ENCODE data around the gene CSTPP1.
"Not testable (repeated sequence)": the region's sequence is repeated elsewhere in the genome, so short reads cannot be mapped to it uniquely, and the experiment has no call there.

CSTPP1 gene

DNA sequence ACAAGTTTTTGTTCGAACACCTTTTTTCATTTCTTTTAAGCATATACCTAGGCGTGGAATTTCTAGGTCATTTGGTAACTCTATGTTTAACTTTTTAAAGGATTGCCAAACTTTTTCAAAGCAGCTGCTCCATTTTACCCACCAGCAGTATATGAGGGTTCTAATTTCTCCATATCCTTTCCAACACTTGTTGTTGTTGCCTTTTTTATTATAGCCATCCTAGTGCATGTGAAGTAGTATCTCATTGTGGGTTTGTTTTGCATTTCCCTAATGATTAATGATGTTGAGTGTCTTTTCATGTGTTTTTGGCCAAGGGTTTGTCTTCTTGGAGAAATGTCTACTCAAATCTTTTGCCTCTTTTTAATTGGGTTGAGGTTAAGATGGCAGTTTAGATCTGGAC lies 24.5 kb downstream of the CSTPP1 start:
- no peak for DNase-seq

GRCh38 chr11:46961886-46962285 lies 25.3 kb downstream of the CSTPP1 start:
- not testable (repeated sequence) for DNase-seq

DNA sequence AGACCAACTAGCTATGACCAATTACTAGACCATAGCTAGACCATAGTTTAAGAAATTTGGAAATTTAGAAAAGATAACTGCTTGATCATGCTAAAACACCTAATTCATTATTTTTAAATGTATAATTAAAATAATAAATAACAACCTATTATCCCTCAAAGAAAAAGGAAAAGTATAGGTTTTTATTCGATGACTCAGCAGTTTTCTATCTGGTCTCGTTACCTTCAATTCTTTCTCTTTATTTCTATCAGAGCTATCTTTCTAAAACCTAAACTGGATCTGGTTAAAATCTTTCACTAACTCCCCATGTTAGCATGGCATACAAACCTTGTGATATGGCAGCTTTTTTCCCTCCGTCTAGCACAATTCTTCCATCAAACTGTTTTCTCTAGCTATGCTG lies 27.3 kb downstream of the CSTPP1 start:
- DNase-seq: no peak

DNA sequence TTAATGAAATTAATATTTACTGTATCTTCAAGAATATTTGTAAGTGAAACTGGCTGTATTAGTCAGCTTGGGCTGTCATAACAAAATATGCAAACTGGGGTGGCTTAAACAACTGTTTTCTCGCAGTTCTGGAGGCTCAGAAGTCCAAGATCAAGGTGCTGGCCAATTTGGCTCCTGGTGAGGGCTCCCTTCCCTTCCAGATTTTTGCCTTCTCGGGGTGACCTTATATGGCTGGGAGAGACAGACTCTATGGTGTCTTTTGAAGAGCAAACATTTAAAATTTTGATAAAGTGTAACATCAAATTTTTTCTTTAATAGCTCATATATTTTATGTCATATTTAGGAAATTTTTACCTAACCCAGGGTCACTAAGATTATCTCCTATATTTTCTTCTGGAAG lies 30.2 kb downstream of the CSTPP1 start:
- DNase-seq: no peak

DNA sequence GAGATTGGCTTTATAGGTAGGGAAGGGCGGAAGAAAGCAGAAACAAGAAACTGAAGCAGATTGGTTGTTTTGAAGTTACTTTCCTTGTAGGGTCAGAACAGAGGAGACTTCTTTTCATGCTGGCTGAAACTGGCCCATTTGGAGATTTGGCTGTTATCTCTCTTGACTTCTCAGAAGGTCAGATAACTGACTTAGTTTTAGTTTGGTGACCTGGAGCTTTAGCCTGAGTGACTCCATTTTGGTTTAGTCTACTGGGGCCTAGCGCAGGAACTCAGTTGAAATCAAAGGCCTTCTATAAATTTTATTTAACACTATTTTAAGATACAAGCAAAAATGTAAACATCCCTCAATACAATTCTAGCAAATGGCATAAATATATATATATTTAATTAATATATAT lies 31.4 kb downstream of the CSTPP1 start:
- no peak for DNase-seq

DNA sequence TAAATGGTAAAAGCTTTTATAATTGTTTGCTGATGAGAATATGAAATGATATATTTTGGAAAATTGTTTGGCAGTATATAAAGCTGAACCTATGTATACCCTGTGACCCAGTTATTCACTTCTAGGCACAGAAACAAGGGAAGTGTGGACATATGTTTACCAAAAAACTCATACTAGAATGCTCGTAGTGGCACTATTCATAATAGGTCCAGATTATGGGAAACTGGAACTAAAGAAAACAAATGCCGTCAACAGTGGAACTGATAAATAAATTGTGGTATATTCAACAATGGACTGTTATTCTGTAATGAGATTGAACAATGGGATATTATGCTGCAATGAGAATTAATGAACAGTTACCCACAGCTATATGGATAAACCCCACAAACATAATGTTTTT lies 32.8 kb downstream of the CSTPP1 start:
- no peak for DNase-seq

- DNase-seq: no peak
These were observed 34.5 kb downstream of the CSTPP1 start for GRCh38 chr11:46970913-46971625.

DNA sequence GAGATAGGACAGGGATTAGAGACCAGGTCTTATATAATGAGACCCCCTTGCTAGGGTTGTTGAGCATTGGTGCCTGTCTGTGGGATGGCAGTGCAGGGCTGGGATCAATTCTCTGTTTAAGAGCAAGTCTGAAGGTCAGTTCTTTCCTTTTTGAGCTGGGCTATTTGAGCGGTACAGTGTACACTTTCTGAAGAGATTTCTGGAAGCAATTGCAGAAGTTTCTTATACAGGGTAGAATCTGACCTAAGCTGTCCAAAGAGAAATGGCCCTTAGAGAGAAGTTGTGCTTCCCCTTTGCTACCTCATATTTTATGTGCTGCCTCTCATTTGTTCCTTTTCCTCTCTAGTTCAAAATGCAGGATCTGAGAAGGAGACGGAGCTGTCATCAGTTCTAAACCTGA lies 35.8 kb downstream of the CSTPP1 start:
- DNase-seq: no peak

DNA sequence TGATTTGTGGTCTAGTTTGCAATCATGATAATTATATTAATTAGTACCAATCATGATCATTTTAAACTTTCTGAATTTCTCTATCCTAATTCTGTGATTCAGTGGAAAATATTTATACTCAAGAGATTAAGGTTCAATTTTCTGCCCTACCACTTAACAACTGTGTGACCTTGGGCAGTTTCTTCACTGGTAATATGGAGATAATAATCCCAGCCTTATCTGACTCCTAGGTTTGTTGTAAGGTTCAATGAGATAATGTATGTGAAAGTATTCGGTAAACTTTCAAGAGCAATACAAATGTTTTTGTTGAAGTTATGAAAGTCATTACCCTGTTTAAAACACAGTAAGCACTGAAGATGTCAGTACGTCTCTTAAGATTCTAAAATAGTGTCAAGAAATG lies 36.3 kb downstream of the CSTPP1 start:
- DNase-seq: no peak

DNA sequence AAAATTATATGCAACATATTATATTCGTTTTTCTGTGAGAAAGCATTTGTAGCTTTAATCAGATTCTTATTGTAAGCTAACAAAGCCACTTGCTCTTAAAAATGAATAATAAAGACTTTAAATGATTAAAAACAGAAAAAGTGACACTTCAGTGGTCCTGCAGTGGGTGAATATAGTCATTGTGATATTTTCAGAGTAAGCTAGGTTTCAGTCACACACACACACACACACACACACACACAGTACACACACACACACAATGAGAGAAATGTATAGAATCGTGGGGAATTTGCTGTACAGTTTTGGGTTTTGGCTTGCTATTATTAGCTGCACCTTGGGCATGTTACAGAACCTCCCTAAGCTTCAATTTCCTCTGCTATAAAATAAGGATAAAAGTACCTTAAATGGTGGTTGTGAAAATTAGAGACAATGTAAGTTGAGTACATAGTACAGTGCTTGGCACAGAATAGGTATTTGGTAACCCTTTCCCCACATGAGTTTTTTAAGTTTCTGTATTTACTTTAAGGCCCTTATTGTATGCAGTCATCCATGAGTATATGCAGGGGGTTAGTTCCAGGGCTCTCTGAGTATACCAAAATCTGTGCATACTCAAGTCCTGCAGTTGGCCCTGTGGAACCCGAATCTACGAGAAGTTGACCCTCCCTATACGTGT lies 39.8 kb downstream of the CSTPP1 start:
- DNase-seq: no peak

- no peak for DNase-seq
These were observed 40.7 kb downstream of the CSTPP1 start for GRCh38 chr11:46977038-46977813.

DNA sequence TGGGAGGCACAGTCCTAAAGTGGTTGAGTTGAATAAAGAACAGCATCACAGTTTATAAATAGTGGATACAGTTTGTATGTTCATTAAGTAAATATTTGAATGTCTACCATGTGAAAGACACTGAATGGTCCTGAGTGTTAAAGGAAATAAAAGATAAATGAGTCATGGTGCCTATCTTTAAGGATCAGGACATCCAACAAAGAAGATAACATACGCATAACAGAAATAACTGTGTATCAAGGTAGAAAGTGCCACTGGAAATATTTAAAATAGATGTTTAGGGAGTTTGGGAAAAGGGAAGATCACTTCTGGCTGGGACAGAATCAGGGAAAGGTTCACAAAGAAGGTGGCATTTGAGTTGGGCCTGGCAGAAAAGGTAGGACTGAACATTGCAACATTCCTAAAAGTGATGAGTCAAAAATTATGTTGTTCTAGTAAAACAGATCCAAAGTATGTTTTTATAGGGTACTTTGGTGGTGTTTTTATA lies 41.5 kb downstream of the CSTPP1 start:
- DNase-seq: no peak

GRCh38 chr11:46979358-46979757 lies 42.8 kb downstream of the CSTPP1 start:
- no peak for DNase-seq

GRCh38 chr11:46981436-46981835 lies 44.9 kb downstream of the CSTPP1 start:
- no peak for DNase-seq

DNA sequence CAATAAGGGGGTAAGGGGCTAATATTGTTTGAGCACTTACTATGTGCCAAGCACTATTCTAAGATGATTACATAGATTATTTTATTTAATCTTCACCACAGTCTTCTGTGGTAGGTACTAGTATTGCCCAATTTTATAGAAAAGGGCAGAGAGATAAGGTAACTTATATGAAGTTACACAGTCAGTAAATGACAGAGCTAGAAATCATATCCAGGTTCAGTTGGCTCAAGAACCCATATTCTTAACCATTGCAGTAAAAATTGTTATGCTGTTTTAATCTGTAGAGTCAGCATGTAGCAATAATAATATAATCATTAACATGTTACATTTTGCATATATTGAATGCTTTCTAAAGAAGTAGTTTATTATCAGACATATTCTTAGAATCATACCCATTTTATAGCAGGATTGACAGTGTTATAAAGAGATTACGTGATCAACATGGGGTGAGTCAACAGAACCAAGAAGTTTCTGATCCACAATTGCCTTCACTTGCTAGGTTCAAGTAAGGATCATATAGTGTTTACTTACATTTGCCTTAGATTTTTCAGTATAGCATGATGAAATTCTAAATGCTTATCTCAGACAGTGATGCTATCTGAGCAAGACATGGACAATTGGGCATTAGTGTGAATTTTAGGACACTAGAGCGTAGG lies 46.4 kb downstream of the CSTPP1 start:
- no peak for DNase-seq

DNA sequence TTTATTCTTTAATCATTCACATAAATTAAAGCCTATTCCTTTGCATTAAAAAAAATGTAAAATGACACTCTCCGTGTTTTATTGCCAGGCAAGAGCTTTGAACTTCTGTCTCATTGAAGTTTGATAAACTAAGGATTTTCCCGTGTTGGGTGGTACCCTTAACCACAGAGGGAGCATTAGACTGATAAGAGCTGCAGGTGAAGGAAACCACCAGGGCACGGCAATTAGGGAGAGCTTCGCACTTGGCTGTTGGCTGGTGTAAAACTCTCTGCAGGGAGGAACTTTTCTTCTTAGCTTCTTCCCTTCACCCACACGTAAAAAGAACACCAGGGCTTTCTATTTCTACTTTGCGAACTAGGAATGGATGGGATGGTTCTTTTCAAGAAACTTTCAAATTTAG lies 47.0 kb downstream of the CSTPP1 start:
- no peak for DNase-seq

DNA sequence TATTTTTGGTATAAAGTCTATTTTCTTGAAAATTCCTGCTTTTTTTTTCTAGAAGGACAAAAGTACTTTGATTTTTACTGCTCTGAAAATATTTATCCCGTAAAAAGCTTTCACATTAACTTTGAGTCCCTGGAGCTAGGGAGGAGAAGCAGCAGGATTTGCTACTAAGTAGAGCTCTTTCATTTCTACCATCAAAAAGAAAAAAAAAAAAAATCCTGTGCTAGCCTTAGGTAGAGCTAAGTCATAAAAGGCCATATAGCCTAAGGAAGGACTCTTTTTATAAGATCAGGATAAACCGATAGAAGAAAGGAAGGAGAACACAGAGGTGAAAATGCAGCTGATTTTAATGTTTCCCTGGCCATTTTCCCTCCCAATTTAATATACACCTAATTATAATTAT lies 48.0 kb downstream of the CSTPP1 start:
- no peak for DNase-seq

DNA sequence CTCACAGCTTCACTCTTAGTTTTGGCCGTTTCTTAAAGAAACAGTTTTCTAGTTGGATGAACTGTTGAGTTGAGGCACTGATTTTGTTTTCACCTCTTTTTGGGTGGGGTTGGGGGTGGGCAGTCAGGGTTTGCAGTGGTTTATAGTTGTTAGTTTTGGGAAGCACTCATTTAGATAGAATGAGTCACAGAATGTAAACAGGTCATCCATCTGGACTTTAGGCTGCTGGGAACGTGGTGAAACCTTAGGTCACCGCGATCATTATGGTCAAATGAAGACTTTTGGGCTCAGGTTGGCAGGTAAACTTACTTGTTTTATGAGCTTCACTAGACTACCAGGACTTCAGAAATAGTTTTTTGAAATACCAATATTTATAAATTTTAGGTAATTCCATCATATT lies 48.4 kb downstream of the CSTPP1 start:
- DNase-seq: no peak

GRCh38 chr11:46987183-46987582 lies 50.6 kb downstream of the CSTPP1 start:
- no peak for DNase-seq

- DNase-seq: not testable (repeated sequence)
These were observed 53.4 kb downstream of the CSTPP1 start for GRCh38 chr11:46989810-46990487.

DNA sequence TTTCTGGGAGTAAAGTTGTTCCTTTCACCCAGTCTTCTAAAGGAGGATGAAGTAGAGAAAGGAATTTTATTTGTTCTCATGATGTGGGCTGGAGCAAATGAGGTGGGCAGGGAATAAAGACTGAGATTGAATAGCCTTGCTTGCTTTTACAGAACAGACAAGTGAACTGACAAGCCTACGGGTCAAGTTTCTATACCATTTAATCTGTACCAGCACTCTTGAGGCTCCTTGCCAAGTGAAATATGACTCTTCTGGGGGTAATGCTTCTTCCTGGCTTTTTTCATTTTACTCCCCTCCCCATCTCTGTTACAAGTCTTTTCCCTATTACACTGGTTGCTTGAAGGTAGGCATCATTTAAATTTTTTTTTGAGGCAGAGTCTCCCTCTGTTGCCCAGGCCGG lies 54.8 kb downstream of the CSTPP1 start:
- DNase-seq: peak; percentile 17

DNA sequence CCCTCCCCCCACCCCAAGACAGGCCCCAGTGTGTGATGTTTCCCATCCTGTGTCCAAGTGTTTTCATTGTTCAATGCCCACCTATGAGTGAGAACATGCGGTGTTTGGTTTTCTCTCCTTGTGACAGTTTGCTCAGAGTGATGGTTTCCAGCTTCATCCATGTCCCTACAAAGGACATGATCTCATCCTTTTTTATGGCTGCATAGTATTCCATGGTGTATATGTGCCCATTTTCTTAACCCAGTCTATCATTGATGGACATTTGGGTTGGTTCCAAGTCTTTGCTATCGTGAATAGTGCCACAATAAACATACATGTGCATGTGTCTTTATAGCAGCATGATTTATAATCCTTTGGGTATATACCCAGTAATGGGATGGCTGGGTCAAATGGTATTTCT lies 55.8 kb downstream of the CSTPP1 start:
- DNase-seq: not testable (repeated sequence)

- DNase-seq: not testable (repeated sequence)
These were observed 61.2 kb downstream of the CSTPP1 start for GRCh38 chr11:46997796-46998195.

All from NCI-H187 treated with DMSO at 0.1 percent for 48 hours (cell line).